Esophagus squamous epithelium (tissue), 4 donors: ENCODE measurements around the gene GPR87.

Experiments used
- CTCF ChIP-seq, 6 experiments: fragments of 450-650 bp in 4 of 6; fragments of 200-600 bp in 2 of 6; sonication (generic) in 2 of 6; IDR thresholded peaks; one replicate each; pipeline ENCODE4 v1.5.1; 2016 to 2019; ENCODE audit warnings: antibody characterized with exemption in 6 of 6, mild to moderate bottlenecking in 4 of 6, moderate library complexity in 4 of 6
- POLR2A ChIP-seq, 4 donors: fragments of 450-650 bp; IDR thresholded peaks; one replicate each; pipeline ENCODE4 v1.6.1; 2017; ENCODE audit warnings: antibody characterized with exemption in 4 of 4, mild to moderate bottlenecking in 4 of 4, moderate library complexity in 3 of 4

GRCh38 chr3:151268267-151269235 is 48.1 kb downstream of the GPR87 start:
- TF ChIP-seq CTCF (IDR thresholded peaks at IDR 0.05) = no peak
- TF ChIP-seq POLR2A (IDR thresholded peaks at IDR 0.05) = no peak
